Dendritic cell treated with granulocyte-macrophage colony-stimulating factor and Interleukin-4, amounts not matched to agents 40 ng/mL and 50 ng/mL, for 4 days (primary cell): ENCODE results near the gene ENPP7.

Experiments
- H3K27ac Mint-ChIP-seq: one replicate; pipeline ENCODE4 v1.8.0; 2022; ENCODE audit warnings: mild to moderate bottlenecking, mixed read lengths
- H3K27me3 Mint-ChIP-seq: one replicate; pipeline ENCODE4 v1.8.0; 2022; ENCODE audit warnings: mild to moderate bottlenecking, mixed read lengths
- H3K36me3 Mint-ChIP-seq: one replicate; pipeline ENCODE4 v1.8.0; 2022; ENCODE audit warnings: low read depth, mixed read lengths
- H3K4me1 Mint-ChIP-seq: one replicate; pipeline ENCODE4 v1.8.0; 2022; ENCODE audit warnings: low read depth, mixed read lengths
- H3K4me3 Mint-ChIP-seq: one replicate; pipeline ENCODE4 v1.8.0; 2022; ENCODE audit warnings: mild to moderate bottlenecking, moderate library complexity, mixed read lengths
- H3K9me3 Mint-ChIP-seq: one replicate; pipeline ENCODE4 v1.8.0; 2022; ENCODE audit warnings: mixed read lengths
- intact Hi-C: fragments of 100-400 bp; cut with micrococcal nuclease; formaldehyde crosslinking; loops from one replicate; pipeline ENCODE4 v1.15.0; 2022

The ENPP7 gene

GRCh38 chr17:79695797-79696609 lies 34.7 kb upstream of the ENPP7 start:
- H3K9me3 Mint-ChIP-seq: no peaks in the 10 kb centered on the region
- peaks cover 23% of the 10 kb centered on the region for H3K27me3 Mint-ChIP-seq
- H3K27ac Mint-ChIP-seq: no peak overlapping the region
- no peaks in the 10 kb centered on the region for H3K4me1 Mint-ChIP-seq
- intact Hi-C loops: no loop called here
- H3K4me3 Mint-ChIP-seq: no peak overlapping the region
- no peaks in the 10 kb centered on the region for H3K36me3 Mint-ChIP-seq

- Mint-ChIP-seq H3K27ac (no peak overlapping the region), H3K36me3 (no peaks in the 10 kb centered on the region), H3K4me3 (no peak overlapping the region), H3K4me1 (no peaks in the 10 kb centered on the region), H3K27me3 (peaks cover 23% of the 10 kb centered on the region), H3K9me3 (no peaks in the 10 kb centered on the region)
- intact Hi-C loops: no loop called here
These were observed 34.1 kb upstream of the ENPP7 start for GRCh38 chr17:79696610-79696982.

GRCh38 chr17:79698146-79698846 lies 32.4 kb upstream of the ENPP7 start:
- H3K36me3 Mint-ChIP-seq: no peaks in the 10 kb centered on the region
- H3K4me3 Mint-ChIP-seq: no peak overlapping the region
- H3K9me3 Mint-ChIP-seq: no peaks in the 10 kb centered on the region

GRCh38 chr17:79699386-79700036 lies 31.2 kb upstream of the ENPP7 start:
- Mint-ChIP-seq H3K36me3 (no peaks in the 10 kb centered on the region), H3K27me3 (peaks cover 26% of the 10 kb centered on the region), H3K9me3 (no peaks in the 10 kb centered on the region), H3K4me1 (no peaks in the 10 kb centered on the region), H3K4me3 (no peak overlapping the region), H3K27ac (no peak overlapping the region)
- intact Hi-C loops: no loop called here

More at GRCh38 chr17:79698146-79698846, 32.4 kb upstream of the ENPP7 start:
- intact Hi-C loops: no loop called here
- no peaks in the 10 kb centered on the region for H3K4me1 Mint-ChIP-seq
- H3K27me3 Mint-ChIP-seq: peaks cover 24% of the 10 kb centered on the region
- H3K27ac Mint-ChIP-seq: no peak overlapping the region

GRCh38 chr17:79700592-79700991 lies 30.2 kb upstream of the ENPP7 start:
- Mint-ChIP-seq H3K4me3 (no peak overlapping the region), H3K27me3 (peaks cover 26% of the 10 kb centered on the region), H3K36me3 (no peaks in the 10 kb centered on the region), H3K4me1 (peaks cover 4% of the 10 kb centered on the region), H3K9me3 (no peaks in the 10 kb centered on the region), H3K27ac (no peak overlapping the region)
- intact Hi-C loops: no loop called here

- H3K9me3 Mint-ChIP-seq: no peaks in the 10 kb centered on the region
- peaks cover 4% of the 10 kb centered on the region for H3K4me1 Mint-ChIP-seq
- no peak overlapping the region for H3K27ac Mint-ChIP-seq
- no peaks in the 10 kb centered on the region for H3K36me3 Mint-ChIP-seq
- intact Hi-C loops: no loop called here
- H3K27me3 Mint-ChIP-seq: peaks cover 15% of the 10 kb centered on the region
- H3K4me3 Mint-ChIP-seq: no peak overlapping the region
These were observed 28.7 kb upstream of the ENPP7 start for GRCh38 chr17:79702034-79702433.

GRCh38 chr17:79702550-79703236 lies 28.1 kb upstream of the ENPP7 start:
- no peaks in the 10 kb centered on the region for H3K9me3 Mint-ChIP-seq

GRCh38 chr17:79704691-79705090 lies 26.1 kb upstream of the ENPP7 start:
- Mint-ChIP-seq H3K27me3 (peaks cover 20% of the 10 kb centered on the region), H3K4me1 (peaks cover 10% of the 10 kb centered on the region), H3K27ac (no peak overlapping the region), H3K4me3 (no peak overlapping the region), H3K9me3 (no peaks in the 10 kb centered on the region), H3K36me3 (no peaks in the 10 kb centered on the region)
- intact Hi-C loops: no loop called here

More at GRCh38 chr17:79702550-79703236, 28.1 kb upstream of the ENPP7 start:
- H3K36me3 Mint-ChIP-seq: no peaks in the 10 kb centered on the region
- H3K27me3 Mint-ChIP-seq: peaks cover 15% of the 10 kb centered on the region
- H3K4me3 Mint-ChIP-seq: no peak overlapping the region
- peaks cover 4% of the 10 kb centered on the region for H3K4me1 Mint-ChIP-seq
- intact Hi-C loops: no loop called here
- H3K27ac Mint-ChIP-seq: no peak overlapping the region

GRCh38 chr17:79705674-79706073 lies 25.1 kb upstream of the ENPP7 start:
- intact Hi-C loops: no loop called here
- peaks cover 20% of the 10 kb centered on the region for H3K27me3 Mint-ChIP-seq
- H3K27ac Mint-ChIP-seq: no peak overlapping the region
- H3K9me3 Mint-ChIP-seq: no peaks in the 10 kb centered on the region
- H3K4me3 Mint-ChIP-seq: no peak overlapping the region
- no peaks in the 10 kb centered on the region for H3K36me3 Mint-ChIP-seq
- peaks cover 10% of the 10 kb centered on the region for H3K4me1 Mint-ChIP-seq

- Mint-ChIP-seq H3K27ac (no peak overlapping the region), H3K4me1 (peaks cover 10% of the 10 kb centered on the region), H3K9me3 (no peaks in the 10 kb centered on the region), H3K27me3 (peaks cover 28% of the 10 kb centered on the region), H3K36me3 (no peaks in the 10 kb centered on the region), H3K4me3 (no peak overlapping the region)
- intact Hi-C loops: no loop called here
These were observed 23.6 kb upstream of the ENPP7 start for GRCh38 chr17:79706931-79707850.

GRCh38 chr17:79707931-79708891 lies 22.5 kb upstream of the ENPP7 start:
- Mint-ChIP-seq H3K4me1 (peaks cover 10% of the 10 kb centered on the region), H3K27ac (no peak overlapping the region), H3K9me3 (no peaks in the 10 kb centered on the region), H3K4me3 (peak overlapping the region; percentile 49), H3K27me3 (peaks cover 32% of the 10 kb centered on the region), H3K36me3 (no peaks in the 10 kb centered on the region)
- intact Hi-C loops: no loop called here

GRCh38 chr17:79711715-79712305 lies 18.9 kb upstream of the ENPP7 start:
- Mint-ChIP-seq H3K27ac (no peak overlapping the region), H3K4me3 (no peak overlapping the region), H3K27me3 (peaks cover 38% of the 10 kb centered on the region), H3K4me1 (peaks cover 5% of the 10 kb centered on the region), H3K36me3 (no peaks in the 10 kb centered on the region), H3K9me3 (no peaks in the 10 kb centered on the region)
- intact Hi-C loops: no loop called here
